Measurements from ENCODE around the gene PAX7.

PAX7 gene

DNA sequence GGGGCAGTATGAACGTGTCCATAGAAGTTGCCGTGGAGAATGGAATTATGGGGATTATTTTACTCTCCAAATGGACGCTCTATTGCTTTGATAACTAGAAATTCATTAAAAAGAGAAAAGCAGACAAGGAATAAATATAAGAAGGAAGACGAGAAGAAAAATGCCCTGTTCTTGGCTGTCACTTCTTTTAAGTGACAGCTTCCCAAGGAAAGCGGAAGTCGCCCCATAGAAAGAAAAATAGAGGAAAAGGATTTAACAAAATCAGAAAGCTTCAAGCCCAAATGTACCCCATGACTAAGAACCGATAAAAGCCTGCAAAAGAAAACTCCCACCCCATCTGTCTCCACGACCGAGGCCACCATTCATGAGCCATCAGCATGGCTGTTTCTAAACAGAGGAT lies 143.1 kb downstream of the PAX7 start:
- H3K27ac ChIP-seq (ENCODE audit: low read depth, low read length): no peak overlapping the region
- H4K20me1 ChIP-seq (ENCODE audit: low read depth, low read length): no peaks in the 10 kb centered on the region
- no peaks in the 10 kb centered on the region for H3K79me2 ChIP-seq (ENCODE audit: insufficient read depth, low read length)
- TF ChIP-seq, protein P1, sequence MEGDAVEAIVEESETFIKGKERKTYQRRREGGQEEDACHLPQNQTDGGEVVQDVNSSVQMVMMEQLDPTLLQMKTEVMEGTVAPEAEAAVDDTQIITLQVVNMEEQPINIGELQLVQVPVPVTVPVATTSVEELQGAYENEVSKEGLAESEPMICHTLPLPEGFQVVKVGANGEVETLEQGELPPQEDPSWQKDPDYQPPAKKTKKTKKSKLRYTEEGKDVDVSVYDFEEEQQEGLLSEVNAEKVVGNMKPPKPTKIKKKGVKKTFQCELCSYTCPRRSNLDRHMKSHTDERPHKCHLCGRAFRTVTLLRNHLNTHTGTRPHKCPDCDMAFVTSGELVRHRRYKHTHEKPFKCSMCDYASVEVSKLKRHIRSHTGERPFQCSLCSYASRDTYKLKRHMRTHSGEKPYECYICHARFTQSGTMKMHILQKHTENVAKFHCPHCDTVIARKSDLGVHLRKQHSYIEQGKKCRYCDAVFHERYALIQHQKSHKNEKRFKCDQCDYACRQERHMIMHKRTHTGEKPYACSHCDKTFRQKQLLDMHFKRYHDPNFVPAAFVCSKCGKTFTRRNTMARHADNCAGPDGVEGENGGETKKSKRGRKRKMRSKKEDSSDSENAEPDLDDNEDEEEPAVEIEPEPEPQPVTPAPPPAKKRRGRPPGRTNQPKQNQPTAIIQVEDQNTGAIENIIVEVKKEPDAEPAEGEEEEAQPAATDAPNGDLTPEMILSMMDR (IDR thresholded peaks at IDR 0.05; ENCODE audit: insufficient read depth, low read length, poor library complexity, severe bottlenecking): no peak
- no peak for TF ChIP-seq EZH2phosphoT487 (conservative IDR thresholded peaks at IDR 0.05; ENCODE audit: low read length)
- no peak overlapping the region for H3K4me3 ChIP-seq (ENCODE audit: insufficient read depth, low read length, poor library complexity, severe bottlenecking)
- no peak overlapping the region for H3K9ac ChIP-seq (ENCODE audit: low read length)
- H3F3A ChIP-seq (ENCODE audit: insufficient read depth): no peaks in the 10 kb centered on the region
- no peak overlapping the region for H3K4me2 ChIP-seq (ENCODE audit: low read depth, low read length, poor library complexity, severe bottlenecking)
- H3K36me3 ChIP-seq (ENCODE audit: low read length): no peaks in the 10 kb centered on the region
- H2AFZ ChIP-seq (ENCODE audit: low read depth, low read length, severe bottlenecking): no peak overlapping the region
- no peaks in the 10 kb centered on the region for H3K27me3 ChIP-seq (ENCODE audit: low read length)
- H3K9me2 ChIP-seq (replicated peaks; ENCODE audit: insufficient read depth, low read length): no peaks in the 10 kb centered on the region
- no peaks in the 10 kb centered on the region for H3K9me3 ChIP-seq (ENCODE audit: insufficient read depth, low read length)

GRCh38 chr1:18775341-18775740 lies 144.7 kb downstream of the PAX7 start:
- no peaks in the 10 kb centered on the region for H3K36me3 ChIP-seq (ENCODE audit: low read length)
- no peak overlapping the region for H2AFZ ChIP-seq (ENCODE audit: low read depth, low read length, severe bottlenecking)
- H3K27me3 ChIP-seq (ENCODE audit: low read length): no peaks in the 10 kb centered on the region
- H4K20me1 ChIP-seq (ENCODE audit: low read depth, low read length): no peaks in the 10 kb centered on the region
- TF ChIP-seq, protein P1 (IDR thresholded peaks at IDR 0.05; ENCODE audit: insufficient read depth, low read length, poor library complexity, severe bottlenecking): no peak
- TF ChIP-seq EZH2phosphoT487 (conservative IDR thresholded peaks at IDR 0.05; ENCODE audit: low read length): no peak
- H3K9me2 ChIP-seq (replicated peaks; ENCODE audit: insufficient read depth, low read length): no peaks in the 10 kb centered on the region
- H3K79me2 ChIP-seq (ENCODE audit: insufficient read depth, low read length): no peaks in the 10 kb centered on the region
- no peak overlapping the region for H3K27ac ChIP-seq (ENCODE audit: low read depth, low read length)
- no peak overlapping the region for H3K9ac ChIP-seq (ENCODE audit: low read length)
- H3K9me3 ChIP-seq (ENCODE audit: insufficient read depth, low read length): no peaks in the 10 kb centered on the region
- no peaks in the 10 kb centered on the region for H3F3A ChIP-seq (ENCODE audit: insufficient read depth)
- no peak overlapping the region for H3K4me2 ChIP-seq (ENCODE audit: low read depth, low read length, poor library complexity, severe bottlenecking)
- H3K4me3 ChIP-seq (ENCODE audit: insufficient read depth, low read length, poor library complexity, severe bottlenecking): no peak overlapping the region

DNA sequence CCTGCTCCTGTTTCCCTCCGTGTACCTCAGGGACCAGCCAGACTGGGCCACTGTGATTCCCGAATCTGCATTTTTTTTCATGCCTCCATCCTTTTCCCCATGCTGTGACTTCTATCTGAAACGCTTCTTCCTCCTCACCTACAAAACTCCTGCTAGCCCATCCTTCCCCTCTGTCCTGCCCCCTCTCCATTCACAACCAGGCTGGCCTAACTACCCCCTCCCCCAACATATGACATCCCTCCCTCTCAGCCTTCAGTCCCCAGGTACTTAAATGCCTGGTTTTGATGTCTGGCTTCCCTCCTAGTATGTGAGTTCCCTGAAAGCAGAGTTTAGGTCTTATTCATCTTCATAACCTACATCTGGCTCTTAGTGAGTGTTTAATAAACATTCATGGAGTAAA lies 146.1 kb downstream of the PAX7 start:
- Histone ChIP-seq H3K79me2 (ENCODE audit: insufficient read depth, low read length) (no peaks in the 10 kb centered on the region), H4K20me1 (ENCODE audit: low read depth, low read length) (no peaks in the 10 kb centered on the region), H3K9ac (ENCODE audit: low read length) (no peak overlapping the region), H3K4me3 (ENCODE audit: insufficient read depth, low read length, poor library complexity, severe bottlenecking) (no peak overlapping the region), H3K27me3 (ENCODE audit: low read length) (no peaks in the 10 kb centered on the region), H3K36me3 (ENCODE audit: low read length) (no peaks in the 10 kb centered on the region), H3F3A (ENCODE audit: insufficient read depth) (no peaks in the 10 kb centered on the region), H2AFZ (ENCODE audit: low read depth, low read length, severe bottlenecking) (no peak overlapping the region), H3K27ac (ENCODE audit: low read depth, low read length) (no peak overlapping the region), H3K9me3 (ENCODE audit: insufficient read depth, low read length) (no peaks in the 10 kb centered on the region), H3K4me2 (ENCODE audit: low read depth, low read length, poor library complexity, severe bottlenecking) (no peak overlapping the region), H3K9me2 (replicated peaks; ENCODE audit: insufficient read depth, low read length) (no peaks in the 10 kb centered on the region)
- TF ChIP-seq, protein P1 (IDR thresholded peaks at IDR 0.05; ENCODE audit: insufficient read depth, low read length, poor library complexity, severe bottlenecking): no peak

DNA sequence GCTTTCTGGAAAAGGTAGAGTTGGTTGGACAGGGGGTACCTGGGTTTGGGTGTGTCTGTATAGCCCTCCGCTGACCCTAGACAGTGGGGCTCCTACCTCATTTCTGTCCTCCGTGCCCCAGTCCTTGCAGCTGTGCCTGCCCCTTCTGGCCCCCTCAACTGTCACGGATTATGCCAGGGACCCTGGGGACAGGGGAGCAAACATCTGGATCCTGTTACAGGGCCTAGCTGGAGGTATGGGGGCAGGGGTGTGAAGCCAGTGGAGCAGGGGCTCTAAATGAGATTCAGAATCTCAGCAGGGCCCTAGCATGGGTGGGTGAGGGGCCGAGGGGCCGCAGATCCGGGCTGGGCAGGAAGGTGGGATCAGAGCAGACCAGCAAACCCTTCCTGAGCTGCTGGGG lies 147.8 kb downstream of the PAX7 start:
- Histone ChIP-seq H3F3A (ENCODE audit: insufficient read depth) (no peaks in the 10 kb centered on the region), H3K27me3 (ENCODE audit: low read length) (no peaks in the 10 kb centered on the region), H3K9me3 (ENCODE audit: insufficient read depth, low read length) (no peaks in the 10 kb centered on the region), H3K9me2 (replicated peaks; ENCODE audit: insufficient read depth, low read length) (no peaks in the 10 kb centered on the region), H3K9ac (ENCODE audit: low read length) (no peak overlapping the region), H4K20me1 (ENCODE audit: low read depth, low read length) (no peaks in the 10 kb centered on the region), H3K4me2 (ENCODE audit: low read depth, low read length, poor library complexity, severe bottlenecking) (no peak overlapping the region), H2AFZ (ENCODE audit: low read depth, low read length, severe bottlenecking) (no peak overlapping the region), H3K36me3 (ENCODE audit: low read length) (no peaks in the 10 kb centered on the region), H3K4me3 (ENCODE audit: insufficient read depth, low read length, poor library complexity, severe bottlenecking) (no peak overlapping the region), H3K79me2 (ENCODE audit: insufficient read depth, low read length) (no peaks in the 10 kb centered on the region), H3K27ac (ENCODE audit: low read depth, low read length) (no peak overlapping the region)
- TF ChIP-seq, protein P1 (IDR thresholded peaks at IDR 0.05; ENCODE audit: insufficient read depth, low read length, poor library complexity, severe bottlenecking): no peak
- no peak for TF ChIP-seq EZH2phosphoT487 (conservative IDR thresholded peaks at IDR 0.05; ENCODE audit: low read length)
